OCI-LY3 (cell line): ENCODE measurements around the gene PPARG.

Experiments used
- CTCF ChIP-seq: fragments of 200-600, 300-600 bp; sonication (generic); IDR thresholded peaks from 2 replicates; pipeline ENCODE4 v1.5.1; 2014; ENCODE audit warnings: antibody characterized with exemption, low read length, low read depth
- EZH2phosphoT487 ChIP-seq: fragments of 200-600 bp; shearing (Covaris generic); IDR thresholded peaks from 2 replicates; pipeline ENCODE4 v1.6.1; 2018; ENCODE audit warnings: antibody characterized with exemption, mixed run types, low read depth

DNA sequence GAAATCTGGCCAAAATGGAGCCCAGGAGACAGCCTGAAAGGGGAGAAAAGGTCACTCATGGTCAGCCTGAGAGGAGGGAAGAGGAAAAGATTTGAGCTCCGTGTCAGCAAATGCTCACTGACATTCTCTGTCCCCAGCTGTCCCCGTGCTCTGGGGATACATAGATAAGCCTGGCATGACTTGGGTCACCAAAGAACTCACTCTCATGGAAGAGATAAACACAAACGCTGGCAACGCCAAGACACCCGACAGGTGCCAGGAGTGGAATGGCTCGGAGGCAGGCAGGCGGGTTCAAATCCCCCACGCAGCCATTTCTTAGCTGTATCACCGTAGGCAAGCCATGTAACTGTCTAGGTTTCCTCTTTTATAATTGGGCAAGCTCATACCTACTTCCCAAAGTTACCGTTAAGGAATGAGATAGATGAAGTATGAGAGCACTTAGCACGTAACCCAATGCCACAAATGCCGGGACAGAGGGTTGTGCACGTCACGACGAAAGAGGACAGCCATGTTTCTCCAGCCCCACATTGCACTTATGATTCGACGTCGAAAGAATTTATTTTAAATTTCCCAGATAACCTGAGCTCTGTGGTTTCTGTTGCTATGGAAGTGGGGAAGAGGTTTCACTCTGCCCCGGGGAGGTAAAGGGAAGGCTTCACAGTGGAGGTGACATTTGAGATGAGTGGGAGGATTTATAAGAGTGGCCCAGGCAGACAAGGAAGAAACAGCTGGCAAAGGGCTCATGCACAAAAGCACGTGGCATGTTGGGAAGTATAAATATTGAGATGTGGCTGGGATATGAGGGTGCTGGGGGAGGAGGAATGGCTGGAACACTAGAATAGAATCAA, 154.0 kb downstream of the PPARG start:
- TF ChIP-seq CTCF (no peak), EZH2phosphoT487 (no peak)
